Limb (tissue), 2 donors: ENCODE measurements around the gene TMEM200C.
"Not testable (repeated sequence)": the region's sequence is repeated elsewhere in the genome, so short reads cannot be mapped to it uniquely, and the experiment has no call there.

Experiments used
- DNase-seq, 2 donors: peaks; one replicate each; pipeline ENCODE4 v3.0.0-alpha.2; 2016; ENCODE audit errors: extremely low spot score in 2 of 2

TMEM200C gene

GRCh38 chr18:5892823-5893431 is 2.4 kb downstream of the TMEM200C start:
- DNase-seq = no peak

- no peak for DNase-seq
Measured at GRCh38 chr18:5891854-5892215, 3.5 kb downstream of the TMEM200C start.

- DNase-seq = peak in 1 of 2 donors; percentile 36
Measured at GRCh38 chr18:5891184-5891853, 4.0 kb downstream of the TMEM200C start.

- DNase-seq = peak in 1 of 2 donors; percentile 77
Measured at GRCh38 chr18:5890331-5891183, 4.8 kb downstream of the TMEM200C start.

GRCh38 chr18:5885361-5885760 is 10.0 kb downstream of the TMEM200C start:
- DNase-seq = no peak

GRCh38 chr18:5884375-5884774 is 10.9 kb downstream of the TMEM200C start:
- no peak for DNase-seq

- peak in 1 of 2 donors; percentile 70 for DNase-seq
Measured at GRCh38 chr18:5879479-5879882, 15.8 kb downstream of the TMEM200C start.

GRCh38 chr18:5876891-5877290 is 18.4 kb downstream of the TMEM200C start:
- no peak for DNase-seq

- DNase-seq = no peak
Measured at GRCh38 chr18:5874336-5874735, 21.0 kb downstream of the TMEM200C start.

GRCh38 chr18:5872886-5873285 is 22.4 kb downstream of the TMEM200C start:
- DNase-seq = no peak

- no peak for DNase-seq
Measured at GRCh38 chr18:5871426-5871825, 23.9 kb downstream of the TMEM200C start.

- DNase-seq = peak; percentile 81 to 94
Measured at GRCh38 chr18:5868218-5868854, 27.0 kb downstream of the TMEM200C start.

- DNase-seq = no peak
Measured at GRCh38 chr18:5865521-5865920, 29.8 kb downstream of the TMEM200C start.

- DNase-seq = not testable (repeated sequence)
Measured at GRCh38 chr18:5862127-5862526, 33.2 kb downstream of the TMEM200C start.

GRCh38 chr18:5857180-5857579 is 38.1 kb downstream of the TMEM200C start:
- no peak for DNase-seq

GRCh38 chr18:5853253-5853652 is 42.1 kb downstream of the TMEM200C start:
- DNase-seq = no peak

- no peak for DNase-seq
Measured at GRCh38 chr18:5851998-5852397, 43.3 kb downstream of the TMEM200C start.

GRCh38 chr18:5842653-5843052 is 52.7 kb downstream of the TMEM200C start:
- DNase-seq = no peak

GRCh38 chr18:5841518-5841917 is 53.8 kb downstream of the TMEM200C start:
- DNase-seq = no peak

- no peak for DNase-seq
Measured at GRCh38 chr18:5840547-5840946, 54.8 kb downstream of the TMEM200C start.

- DNase-seq = no peak
Measured at GRCh38 chr18:5840025-5840424, 55.3 kb downstream of the TMEM200C start.

- no peak for DNase-seq
Measured at GRCh38 chr18:5839102-5839501, 56.2 kb downstream of the TMEM200C start.
